GM12874 (cell line): Measurements from ENCODE around the gene NDOR1.

Experiments used
- CTCF ChIP-seq: IDR thresholded peaks from 2 replicates; pipeline ENCODE4 v1.5.1; 2011; ENCODE audit warnings: low read depth, mild to moderate bottlenecking, control low read depth, low read length, moderate library complexity; ENCODE audit not compliant: insufficient read depth

NDOR1 gene

DNA sequence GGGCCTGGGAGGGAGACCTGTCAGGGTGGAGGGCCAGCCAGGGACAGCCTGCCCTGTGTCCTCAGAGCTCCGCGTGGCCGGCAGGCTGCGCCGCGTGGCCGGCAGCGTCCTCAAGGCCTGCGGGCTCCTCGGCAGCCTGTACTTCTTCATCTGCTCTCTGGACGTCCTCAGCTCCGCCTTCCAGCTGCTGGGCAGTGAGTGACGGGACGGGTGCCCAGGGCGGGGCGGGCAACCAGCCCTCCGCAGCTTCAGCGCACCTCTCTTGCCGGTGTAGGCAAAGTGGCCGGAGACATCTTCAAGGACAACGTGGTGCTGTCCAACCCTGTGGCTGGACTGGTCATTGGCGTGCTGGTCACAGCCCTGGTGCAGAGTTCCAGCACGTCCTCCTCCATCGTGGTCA is 27.0 kb downstream of the NDOR1 start:
- no peak for TF ChIP-seq CTCF

DNA sequence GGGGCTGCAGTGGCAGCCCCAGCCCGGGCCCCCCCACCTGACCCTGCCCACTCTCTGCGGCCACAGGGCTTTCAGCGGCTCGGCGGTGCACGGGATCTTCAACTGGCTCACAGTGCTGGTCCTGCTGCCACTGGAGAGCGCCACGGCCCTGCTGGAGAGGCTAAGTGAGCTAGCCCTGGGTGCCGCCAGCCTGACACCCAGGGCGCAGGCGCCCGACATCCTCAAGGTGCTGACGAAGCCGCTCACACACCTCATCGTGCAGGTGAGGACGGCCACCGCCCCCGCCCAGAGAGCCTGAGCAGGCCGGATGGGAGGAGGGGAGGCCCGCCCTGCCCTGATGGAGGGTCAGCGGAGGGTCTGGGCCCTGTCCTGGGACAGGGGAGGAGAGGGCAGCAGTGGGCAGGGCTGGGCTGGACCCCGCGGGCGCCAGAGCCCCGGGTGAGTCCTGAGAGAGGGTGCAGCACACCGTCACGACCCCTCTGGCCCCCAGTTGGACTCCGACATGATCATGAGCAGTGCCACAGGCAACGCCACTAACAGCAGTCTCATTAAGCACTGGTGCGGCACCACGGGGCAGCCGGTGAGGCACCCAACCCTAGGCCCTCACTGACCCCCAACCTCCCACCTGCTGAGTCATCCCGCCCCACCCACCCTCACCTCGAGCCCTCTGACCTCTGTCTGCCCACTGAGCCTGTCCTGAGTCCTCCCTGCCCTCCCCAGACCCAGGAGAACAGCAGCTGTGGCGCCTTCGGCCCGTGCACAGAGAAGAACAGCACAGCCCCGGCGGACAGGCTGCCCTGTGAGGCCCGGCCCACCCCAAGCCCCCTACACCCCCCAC is 27.9 kb downstream of the NDOR1 start:
- no peak for TF ChIP-seq CTCF

DNA sequence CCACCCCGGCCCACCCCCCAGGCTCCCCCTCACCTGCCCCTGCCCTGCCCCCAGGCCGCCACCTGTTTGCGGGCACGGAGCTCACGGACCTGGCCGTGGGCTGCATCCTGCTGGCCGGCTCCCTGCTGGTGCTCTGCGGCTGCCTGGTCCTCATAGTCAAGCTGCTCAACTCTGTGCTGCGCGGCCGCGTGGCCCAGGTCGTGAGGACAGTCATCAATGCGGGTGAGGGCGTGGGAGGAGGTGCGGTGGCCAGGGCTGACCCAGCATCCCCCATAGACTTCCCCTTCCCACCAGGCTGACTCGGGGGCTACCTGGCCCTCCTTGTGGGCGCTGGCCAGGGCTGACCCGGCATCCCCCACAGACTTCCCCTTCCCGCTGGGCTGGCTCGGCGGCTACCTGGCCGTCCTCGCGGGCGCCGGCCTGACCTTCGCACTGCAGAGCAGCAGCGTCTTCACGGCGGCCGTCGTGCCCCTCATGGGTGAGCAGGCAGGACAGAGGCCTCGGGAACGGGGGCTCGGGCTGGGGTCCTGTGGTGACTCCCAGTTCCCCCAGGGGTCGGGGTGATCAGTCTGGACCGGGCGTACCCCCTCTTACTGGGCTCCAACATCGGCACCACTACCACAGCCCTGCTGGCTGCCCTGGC is 28.7 kb downstream of the NDOR1 start:
- TF ChIP-seq CTCF = no peak

DNA sequence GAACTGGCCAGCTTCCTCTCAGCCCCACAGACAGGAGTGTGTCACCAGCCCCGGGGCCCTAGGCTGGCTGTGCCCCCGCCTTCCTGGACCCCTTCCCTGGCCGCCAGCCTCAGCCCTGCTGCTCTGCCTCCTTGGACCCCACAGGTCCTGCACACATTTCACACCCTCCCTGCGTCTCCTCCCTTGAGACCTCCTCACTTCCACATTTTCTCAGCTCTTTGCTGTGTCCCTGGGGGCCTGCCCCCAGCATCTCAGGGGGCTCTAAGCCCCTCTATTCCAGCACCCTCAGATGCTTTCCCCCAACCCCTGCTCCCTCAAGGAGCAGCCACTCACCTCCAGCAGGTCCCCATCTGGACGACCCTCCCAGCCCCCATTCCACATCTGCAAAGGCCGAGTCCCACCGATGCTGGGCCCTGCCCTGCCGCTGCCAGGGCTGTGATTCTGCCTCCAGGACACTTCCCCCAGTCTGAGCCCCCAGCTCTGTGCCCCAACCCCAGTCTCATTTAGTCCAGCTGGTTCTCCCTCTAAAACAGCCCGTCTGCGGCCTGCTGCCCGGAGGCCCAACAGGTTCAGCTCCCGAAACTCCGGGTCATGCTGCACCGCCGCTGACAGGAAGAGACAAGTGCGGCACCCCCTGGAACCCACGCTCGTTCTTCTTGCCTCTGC is 29.4 kb downstream of the NDOR1 start:
- no peak for TF ChIP-seq CTCF

DNA sequence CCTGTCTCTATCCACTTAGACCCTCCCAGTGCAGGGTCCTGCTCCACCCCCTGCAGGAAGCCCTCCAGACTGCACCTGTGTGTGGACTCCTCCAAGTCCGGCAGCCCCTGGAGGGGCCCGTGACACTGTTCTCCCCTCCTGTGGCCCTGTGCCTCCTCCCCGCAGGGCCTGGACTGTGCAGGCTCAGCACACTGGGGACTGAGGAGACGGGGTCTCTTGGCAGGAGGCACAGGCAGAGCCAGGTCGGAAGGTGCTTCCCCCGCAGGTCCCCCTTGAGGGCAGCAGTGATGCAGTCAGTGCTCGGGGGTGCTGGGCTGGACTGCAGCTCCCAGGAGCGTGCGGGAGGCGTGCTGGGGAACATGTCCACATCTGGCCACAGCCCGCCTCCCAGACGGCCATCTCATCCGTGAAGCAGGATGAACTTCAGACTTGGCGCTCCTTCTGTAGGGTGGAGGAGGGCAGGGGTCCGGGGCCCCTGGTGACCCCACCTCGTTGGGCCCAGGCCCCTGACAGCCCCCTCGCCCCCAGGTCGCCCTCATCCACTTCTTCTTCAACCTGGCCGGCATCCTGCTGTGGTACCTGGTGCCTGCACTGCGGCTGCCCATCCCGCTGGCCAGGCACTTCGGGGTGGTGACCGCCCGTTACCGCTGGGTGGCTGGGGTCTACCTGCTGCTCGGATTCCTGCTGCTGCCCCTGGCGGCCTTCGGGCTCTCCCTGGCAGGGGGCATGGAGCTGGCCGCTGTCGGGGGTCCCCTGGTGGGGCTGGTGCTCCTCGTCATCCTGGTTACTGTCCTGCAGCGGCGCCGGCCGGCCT is 30.1 kb downstream of the NDOR1 start:
- no peak for TF ChIP-seq CTCF

- peak; percentile 99 for TF ChIP-seq CTCF
Measured at GRCh38 chr9:137236238-137236935, 30.9 kb downstream of the NDOR1 start.
